HG03460 (cell line): Measurements from ENCODE around the gene TMEM119.

Source experiments
- ATAC-seq: cut with Tn5 transposase; IDR thresholded peaks from one replicate; pipeline ENCODE4 v1.9.1; 2021; ENCODE audit not compliant: unreplicated experiment

TMEM119 gene

DNA sequence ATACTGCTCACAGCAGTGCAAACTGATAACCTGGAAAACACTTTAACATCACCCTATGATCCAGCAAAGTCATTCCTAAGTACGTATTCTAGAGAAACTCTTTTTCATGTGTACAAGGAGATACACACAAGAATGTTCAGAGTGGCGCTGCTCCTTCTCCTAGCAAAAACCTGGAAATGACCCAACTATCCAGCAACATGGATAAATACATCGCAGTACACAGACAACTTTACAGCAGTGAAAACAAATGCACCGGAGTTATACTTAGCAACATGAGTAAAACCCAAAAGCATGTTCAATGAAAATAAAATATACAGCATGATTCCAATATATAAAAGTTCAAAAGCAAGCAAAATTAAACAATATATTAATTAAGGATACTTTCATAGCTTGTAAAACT is 55.6 kb downstream of the TMEM119 start:
- no peak for ATAC-seq
